WERI-Rb-1 (cell line): Measurements from ENCODE around the gene PKD1L1.

Experiments used
- DNase-seq: peaks from one replicate; pipeline ENCODE4 v3.0.0-alpha.2; 2020
- H3K27ac ChIP-seq: fragments of 250-450 bp; sonication (Bioruptor Pico); 2 replicates; pipeline ENCODE4 v1.5.1; 2020; ENCODE audit warnings: mild to moderate bottlenecking, moderate library complexity
- H3K27me3 ChIP-seq: fragments of 250-450 bp; sonication (Bioruptor Pico); 2 replicates; pipeline ENCODE4 v1.5.1; 2021; ENCODE audit warnings: mild to moderate bottlenecking, low read depth, moderate library complexity; ENCODE audit not compliant: insufficient read depth, severe bottlenecking
- H3K36me3 ChIP-seq: fragments of 250-450 bp; sonication (Bioruptor Pico); 2 replicates; pipeline ENCODE4 v1.5.1; 2020; ENCODE audit warnings: mild to moderate bottlenecking, moderate library complexity
- H3K4me3 ChIP-seq: 2 replicates; pipeline ENCODE4 v1.5.1; 2011; ENCODE audit warnings: low read depth, mild to moderate bottlenecking, control low read depth, low read length
- H3K9me3 ChIP-seq: fragments of 250-450 bp; sonication (Bioruptor Pico); 2 replicates; pipeline ENCODE4 v1.5.1; 2021; ENCODE audit warnings: mild to moderate bottlenecking, moderate library complexity; ENCODE audit not compliant: severe bottlenecking
- CTCF ChIP-seq: IDR thresholded peaks from 2 replicates; pipeline ENCODE4 v1.5.1; 2011; ENCODE audit warnings: low read depth, mild to moderate bottlenecking, control low read depth, inconsistent platforms, low read length

Gene PKD1L1

GRCh38 chr7:47965456-47965855, 17.2 kb upstream of the PKD1L1 start:
- TF ChIP-seq CTCF: no peak
- no peak overlapping the region for H3K4me3 ChIP-seq
- peaks cover 82% of the 10 kb centered on the region for H3K36me3 ChIP-seq
- H3K9me3 ChIP-seq: no peaks in the 10 kb centered on the region
- no peak overlapping the region for H3K27ac ChIP-seq
- DNase-seq: no peak
- no peaks in the 10 kb centered on the region for H3K27me3 ChIP-seq

- no peak for DNase-seq
- H3K4me3 ChIP-seq: no peak overlapping the region
- H3K9me3 ChIP-seq: no peaks in the 10 kb centered on the region
- H3K27ac ChIP-seq: no peak overlapping the region
- peaks cover 62% of the 10 kb centered on the region for H3K36me3 ChIP-seq
- H3K27me3 ChIP-seq: no peaks in the 10 kb centered on the region
- TF ChIP-seq CTCF: no peak
These were observed 14.0 kb upstream of the PKD1L1 start for GRCh38 chr7:47962262-47962661.

GRCh38 chr7:47957156-47957555, 8.9 kb upstream of the PKD1L1 start:
- Histone ChIP-seq H3K4me3 (no peak overlapping the region), H3K9me3 (no peaks in the 10 kb centered on the region), H3K36me3 (peaks cover 38% of the 10 kb centered on the region), H3K27ac (no peak overlapping the region), H3K27me3 (no peaks in the 10 kb centered on the region)
- TF ChIP-seq CTCF: no peak
- no peak for DNase-seq

GRCh38 chr7:47956220-47956619, 8.0 kb upstream of the PKD1L1 start:
- no peak overlapping the region for H3K27ac ChIP-seq

GRCh38 chr7:47954231-47954911, 6.1 kb upstream of the PKD1L1 start:
- no peak for DNase-seq
- no peak overlapping the region for H3K4me3 ChIP-seq
- no peaks in the 10 kb centered on the region for H3K9me3 ChIP-seq
- H3K36me3 ChIP-seq: peaks cover 22% of the 10 kb centered on the region
- no peaks in the 10 kb centered on the region for H3K27me3 ChIP-seq
- no peak for TF ChIP-seq CTCF
- H3K27ac ChIP-seq: no peak overlapping the region

More at GRCh38 chr7:47956220-47956619, 8.0 kb upstream of the PKD1L1 start:
- Histone ChIP-seq H3K27me3 (no peaks in the 10 kb centered on the region), H3K4me3 (no peak overlapping the region), H3K9me3 (no peaks in the 10 kb centered on the region), H3K36me3 (peaks cover 29% of the 10 kb centered on the region)
- no peak for DNase-seq
- no peak for TF ChIP-seq CTCF

- TF ChIP-seq CTCF: no peak
- H3K27me3 ChIP-seq: no peaks in the 10 kb centered on the region
- peaks cover 22% of the 10 kb centered on the region for H3K36me3 ChIP-seq
- no peak overlapping the region for H3K4me3 ChIP-seq
- H3K27ac ChIP-seq: no peak overlapping the region
- H3K9me3 ChIP-seq: no peaks in the 10 kb centered on the region
- no peak for DNase-seq
These were observed 5.6 kb upstream of the PKD1L1 start for GRCh38 chr7:47953822-47954221.
